GM13977 (cell line): Measurements from ENCODE around the gene LAMC3.

Experiments
- DNase-seq: peaks from one replicate; pipeline ENCODE4 v3.0.0; 2012; ENCODE audit warnings: low spot score
- CTCF ChIP-seq: IDR thresholded peaks from 2 replicates; pipeline ENCODE4 v1.5.1; 2012; ENCODE audit warnings: mild to moderate bottlenecking, control low read depth; ENCODE audit not compliant: insufficient read depth; ENCODE audit errors: extremely low read depth, missing control alignments
- in situ Hi-C: fragments of 300-500 bp; cut with MboI; formaldehyde crosslinking; loops from one replicate; pipeline ENCODE4 v1.12.0; 2022; ENCODE audit warnings: low sequenced_read_pairs, low pct_unique_long_range_greater_than_20kb, mixed read lengths, inconsistent platforms; ENCODE audit not compliant: unreplicated experiment

The LAMC3 gene

DNA sequence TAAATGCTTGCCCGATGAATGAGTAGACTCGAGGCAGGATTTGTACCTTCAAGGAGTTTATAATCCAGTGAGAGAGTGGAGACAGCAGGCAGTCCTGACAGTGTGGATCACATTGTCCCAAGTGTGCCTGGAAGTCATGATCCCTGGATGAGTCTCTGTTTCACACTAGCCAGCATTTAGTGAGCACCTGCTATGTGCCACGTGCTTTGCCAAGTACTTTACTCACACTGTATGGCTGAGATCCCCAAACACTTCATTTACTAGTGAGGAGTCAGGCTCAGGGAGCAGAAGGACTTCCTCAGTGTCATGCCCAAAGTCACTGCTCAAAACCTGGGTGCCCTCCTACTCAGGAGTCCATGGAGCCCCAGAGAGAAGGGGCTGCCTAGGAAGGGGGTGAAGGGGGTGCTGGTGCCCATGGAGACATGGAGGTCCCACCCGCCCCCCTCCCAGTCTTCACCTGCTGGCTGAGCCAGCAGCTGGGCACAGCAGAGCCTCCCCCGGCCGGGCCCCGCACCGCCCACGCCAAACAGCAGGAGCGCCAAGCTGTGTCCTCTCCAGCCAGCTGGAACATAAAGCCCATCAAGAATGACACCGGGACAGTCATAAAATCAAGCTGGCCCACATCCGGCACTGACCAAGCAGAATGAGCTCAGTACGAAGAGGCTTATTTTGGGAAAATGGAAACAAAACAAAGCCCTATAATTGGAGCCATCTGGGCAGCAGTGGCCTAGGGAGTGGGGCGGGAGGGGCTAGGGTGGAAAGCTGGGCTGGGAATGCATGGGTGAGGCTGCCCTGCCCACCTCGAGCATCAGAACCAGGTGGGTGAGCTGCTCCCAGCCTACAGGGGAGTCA, 10.6 kb downstream of the LAMC3 start:
- no peak for TF ChIP-seq CTCF
- DNase-seq: no peak
- in situ Hi-C loops: no loop called here

- in situ Hi-C loops: no loop called here
- TF ChIP-seq CTCF: no peak
- DNase-seq: no peak
These were observed 11.4 kb downstream of the LAMC3 start for GRCh38 chr9:131020388-131020787.

GRCh38 chr9:131020862-131021261, 11.9 kb downstream of the LAMC3 start:
- DNase-seq: no peak
- in situ Hi-C loops: no loop called here
- TF ChIP-seq CTCF: no peak

DNA sequence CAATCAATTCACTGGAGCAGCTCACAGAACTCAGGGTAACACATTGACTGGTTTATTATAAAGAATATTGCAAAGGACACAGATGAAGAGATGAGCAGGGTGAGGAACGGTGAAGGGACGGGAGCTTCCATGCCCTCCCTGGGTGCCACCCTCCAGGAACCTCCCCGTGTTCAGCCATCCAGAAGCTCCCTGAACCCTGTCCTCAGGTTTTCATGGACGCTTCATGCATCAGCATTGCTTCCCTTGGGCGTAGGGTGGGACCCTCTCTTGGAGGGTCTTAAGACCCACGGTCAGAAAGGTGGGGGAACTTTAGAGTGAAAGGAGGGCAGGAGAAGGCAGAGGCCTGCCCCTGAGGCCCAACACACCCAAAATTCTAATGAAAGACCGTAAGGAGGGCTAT, 12.8 kb downstream of the LAMC3 start:
- in situ Hi-C loops: no loop called here
- DNase-seq: no peak
- TF ChIP-seq CTCF: no peak

- DNase-seq: no peak
- TF ChIP-seq CTCF: no peak
- in situ Hi-C loops: loop anchor here (25.0 kb wide), 1 partner anchor 313 kb away; no protein-coding TSS in a partner anchor
These were observed 16.2 kb downstream of the LAMC3 start for GRCh38 chr9:131024978-131025868.

GRCh38 chr9:131025953-131026858, 17.2 kb downstream of the LAMC3 start:
- TF ChIP-seq CTCF: no peak
- no peak for DNase-seq
- in situ Hi-C loops: loop anchor here (25.0 kb wide), 1 partner anchor 314 kb away; no protein-coding TSS in a partner anchor
